GM21576 (cell line): ENCODE measurements around the gene ACER3.
"Not testable (repeated sequence)": the region's sequence is repeated elsewhere in the genome, so short reads cannot be mapped to it uniquely, and the experiment has no call there.

Source experiments
- ATAC-seq: cut with Tn5 transposase; IDR thresholded peaks from one replicate; pipeline ENCODE4 v1.9.1; 2021; ENCODE audit warnings: mild to moderate bottlenecking, moderate library complexity; ENCODE audit not compliant: unreplicated experiment

ACER3 gene

GRCh38 chr11:77036398-77036797 is 175.7 kb downstream of the ACER3 start:
- ATAC-seq: no peak

GRCh38 chr11:77037057-77037456 is 176.3 kb downstream of the ACER3 start:
- ATAC-seq: no peak

- no peak for ATAC-seq
Observed at GRCh38 chr11:77038029-77038824, 177.5 kb downstream of the ACER3 start.

GRCh38 chr11:77038825-77039326 is 178.2 kb downstream of the ACER3 start:
- no peak for ATAC-seq

GRCh38 chr11:77039491-77040400 is 179.0 kb downstream of the ACER3 start:
- ATAC-seq: no peak

GRCh38 chr11:77040401-77040777 is 179.7 kb downstream of the ACER3 start:
- no peak for ATAC-seq

- no peak for ATAC-seq
Observed at GRCh38 chr11:77040889-77041288, 180.2 kb downstream of the ACER3 start.

- no peak for ATAC-seq
Observed at GRCh38 chr11:77042111-77042726, 181.5 kb downstream of the ACER3 start.

GRCh38 chr11:77044356-77044755 is 183.6 kb downstream of the ACER3 start:
- ATAC-seq: no peak

- no peak for ATAC-seq
Observed at GRCh38 chr11:77044886-77045285, 184.2 kb downstream of the ACER3 start.

- peak; percentile 46 for ATAC-seq
Observed at GRCh38 chr11:77046060-77046501, 185.4 kb downstream of the ACER3 start.

GRCh38 chr11:77047007-77047927 is 186.5 kb downstream of the ACER3 start:
- ATAC-seq: no peak

- ATAC-seq: not testable (repeated sequence)
Observed at GRCh38 chr11:77047928-77048446, 187.3 kb downstream of the ACER3 start.

GRCh38 chr11:77049026-77049425 is 188.3 kb downstream of the ACER3 start:
- no peak for ATAC-seq

GRCh38 chr11:77051511-77051910 is 190.8 kb downstream of the ACER3 start:
- no peak for ATAC-seq

- ATAC-seq: no peak
Observed at GRCh38 chr11:77052518-77052917, 191.8 kb downstream of the ACER3 start.

GRCh38 chr11:77053217-77054015 is 192.7 kb downstream of the ACER3 start:
- no peak for ATAC-seq

GRCh38 chr11:77054084-77054483 is 193.4 kb downstream of the ACER3 start:
- no peak for ATAC-seq

GRCh38 chr11:77055101-77055561 is 194.4 kb downstream of the ACER3 start:
- ATAC-seq: no peak
